ENCODE measurements around the gene FGF2.

DNA sequence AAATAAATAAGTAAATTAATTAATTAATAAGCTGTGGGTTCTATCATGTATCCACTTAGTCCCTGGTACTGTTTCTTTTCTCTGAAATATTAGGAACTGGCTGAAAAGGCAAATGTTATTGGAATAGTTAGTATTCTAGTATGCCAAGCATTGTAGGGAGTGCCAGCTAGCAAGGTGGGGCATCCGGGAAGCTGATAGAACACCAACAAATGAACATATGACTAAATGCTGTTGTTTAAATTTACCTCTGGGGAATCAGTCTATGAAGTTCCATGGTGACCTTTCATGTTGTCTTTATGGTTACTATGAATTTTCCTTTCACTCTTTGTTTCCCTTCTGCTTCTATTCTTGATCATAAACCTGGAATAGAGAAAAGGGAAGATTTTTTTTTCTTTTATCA lies 63.1 kb downstream of the FGF2 start:
- TF ChIP-seq CTCF (conservative IDR thresholded peaks at IDR 0.05), result no peak
- TF ChIP-seq EZH2 (IDR thresholded peaks at IDR 0.05; ENCODE audit: low read depth), result no peak

All from PC-9 (cell line).